ENCODE data around the gene PRRX2. TPM values are rescaled to one million over a fixed set of nuclear protein-coding genes. Genes with fewer than 3 reads are reported as not detected.
"Not testable (repeated sequence)": the region's sequence is repeated elsewhere in the genome, so short reads cannot be mapped to it uniquely, and the experiment has no call there.

PRRX2 gene
- total RNA-seq, 2 donors from 2014 or later, result 20.8 to 22.9 TPM

GRCh38 chr9:129740666-129741464 is 75.4 kb downstream of the PRRX2 start:
- intact Hi-C loops (cut with DNase I), result no loop called here
- DNase-seq (ENCODE audit: low spot score), result no peak

GRCh38 chr9:129745200-129745599 is 79.8 kb downstream of the PRRX2 start:
- DNase-seq (ENCODE audit: low spot score), result no peak
- intact Hi-C loops (cut with DNase I), result no loop called here

GRCh38 chr9:129746092-129746777 is 80.8 kb downstream of the PRRX2 start:
- intact Hi-C loops (cut with DNase I), result no loop called here
- DNase-seq (ENCODE audit: low spot score), result no peak

GRCh38 chr9:129748249-129748648 is 82.8 kb downstream of the PRRX2 start:
- DNase-seq (ENCODE audit: low spot score), result no peak
- intact Hi-C loops (cut with DNase I), result no loop called here

- intact Hi-C loops (cut with DNase I); DNase-seq (ENCODE audit: low spot score): not testable (repeated sequence)
Measured at GRCh38 chr9:129749052-129749451, 83.6 kb downstream of the PRRX2 start.

- DNase-seq (ENCODE audit: low spot score), result no peak
- intact Hi-C loops (cut with DNase I), result no loop called here
Measured at GRCh38 chr9:129749575-129749974, 84.1 kb downstream of the PRRX2 start.

GRCh38 chr9:129750013-129750638 is 84.7 kb downstream of the PRRX2 start:
- DNase-seq (ENCODE audit: low spot score), result no peak
- intact Hi-C loops (cut with DNase I), result no loop called here

DNA sequence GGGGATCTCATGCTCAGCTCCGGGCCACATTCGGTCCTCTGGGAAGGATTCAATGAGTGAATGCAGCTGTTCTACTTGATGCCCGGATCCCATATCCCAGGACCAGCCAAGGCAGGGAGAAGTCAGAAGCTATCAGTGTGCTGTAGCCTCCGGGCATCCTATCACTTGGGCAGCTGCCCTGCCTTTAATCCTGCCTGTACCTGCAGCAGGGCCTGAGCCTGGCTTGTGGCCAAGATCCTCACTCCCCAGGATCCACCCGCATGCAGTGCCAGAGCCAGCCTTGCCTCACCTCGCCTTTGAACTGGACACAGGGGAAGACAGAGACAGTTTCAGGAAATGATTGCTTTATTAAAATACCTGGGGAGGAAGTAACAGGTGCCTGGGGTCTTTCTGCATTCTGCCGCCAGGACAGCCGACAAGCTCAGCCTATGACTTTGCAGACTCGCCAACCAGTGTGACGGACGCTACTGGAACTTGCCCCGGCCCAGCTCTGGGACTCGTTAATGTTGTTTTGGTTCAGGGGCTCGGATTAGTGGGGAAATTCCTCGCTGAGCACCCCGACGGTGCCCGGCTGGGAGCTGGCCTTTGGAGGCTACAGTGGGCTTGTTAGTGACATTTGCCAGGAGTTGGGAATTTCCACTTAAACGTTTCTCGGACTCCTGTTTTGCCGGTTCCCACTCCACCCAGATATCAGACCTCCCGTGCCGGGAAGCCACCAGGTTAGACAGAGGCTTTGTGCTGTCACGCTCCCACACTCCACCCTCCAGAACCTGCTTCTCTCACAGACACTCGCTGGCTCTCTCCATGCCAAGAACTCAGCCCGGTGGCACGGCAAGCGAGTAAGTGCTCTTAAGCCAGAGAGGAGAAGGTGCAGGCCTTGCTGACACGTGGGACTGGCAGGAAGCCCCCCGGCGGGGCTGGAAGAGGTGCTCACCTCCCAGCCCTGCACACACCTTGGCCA is 86.7 kb downstream of the PRRX2 start:
- intact Hi-C loops (cut with DNase I), result no loop called here

GRCh38 chr9:129752900-129753729 is 87.7 kb downstream of the PRRX2 start, which contains the start of gene PTGES:
TSS of gene PTGES (minus strand) at chr9:129753042. CDS start at chr9:129753012, 30 bp downstream.
- intact Hi-C loops (cut with DNase I), result no loop called here
- DNase-seq (ENCODE audit: low spot score), result peak; percentile 89

More for the DNA sequence above, 86.7 kb downstream of the PRRX2 start:
- no peak for DNase-seq (ENCODE audit: low spot score)

DNA sequence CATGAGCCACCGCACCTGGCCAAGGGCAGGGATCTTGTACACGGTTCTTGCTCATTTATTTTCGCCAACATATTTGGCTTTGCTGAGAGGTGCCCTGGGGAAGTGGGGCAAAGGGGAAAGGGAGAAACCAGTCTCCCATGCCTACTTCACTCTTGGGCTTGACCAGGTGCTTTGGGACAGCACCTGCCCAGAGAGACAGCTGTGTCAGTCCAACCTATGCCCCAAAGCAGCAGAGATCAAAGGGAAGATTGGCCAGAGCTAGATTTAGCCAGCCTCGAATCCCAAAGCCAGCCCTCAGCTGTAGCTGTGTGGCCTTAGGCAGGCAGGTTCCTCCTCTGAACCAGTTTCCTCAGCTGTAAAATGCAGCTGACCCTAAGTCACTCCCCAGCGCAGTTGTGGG is 89.7 kb downstream of the PRRX2 start:
- no peak for DNase-seq (ENCODE audit: low spot score)
- intact Hi-C loops (cut with DNase I), result no loop called here

DNA sequence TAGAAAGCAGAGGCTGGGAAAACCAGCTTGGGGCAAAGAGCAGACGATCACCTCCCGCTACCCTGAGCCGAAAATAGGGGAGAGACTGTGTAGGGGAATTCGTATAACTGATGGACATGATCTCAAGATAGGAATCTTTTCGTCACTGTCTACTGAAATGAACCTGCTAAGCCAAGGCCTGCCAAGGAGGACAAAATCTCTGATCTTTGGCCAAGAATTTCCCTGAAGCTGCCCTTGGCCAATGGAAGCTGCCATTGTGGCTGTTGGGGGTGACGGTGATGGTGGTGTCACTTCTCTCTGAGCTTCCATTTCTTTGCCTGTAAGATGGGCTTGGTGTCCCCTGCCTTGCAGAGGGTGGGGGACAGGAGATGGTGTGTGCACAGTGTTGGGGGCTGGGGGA is 90.7 kb downstream of the PRRX2 start:
- intact Hi-C loops (cut with DNase I), result no loop called here
- DNase-seq (ENCODE audit: low spot score), result no peak

- intact Hi-C loops (cut with DNase I), result no loop called here
Measured at GRCh38 chr9:129757045-129757444, 91.6 kb downstream of the PRRX2 start.

GRCh38 chr9:129759319-129759718 is 93.9 kb downstream of the PRRX2 start:
- intact Hi-C loops (cut with DNase I), result no loop called here
- DNase-seq (ENCODE audit: low spot score), result no peak

More at GRCh38 chr9:129757045-129757444, 91.6 kb downstream of the PRRX2 start:
- no peak for DNase-seq (ENCODE audit: low spot score)

DNA sequence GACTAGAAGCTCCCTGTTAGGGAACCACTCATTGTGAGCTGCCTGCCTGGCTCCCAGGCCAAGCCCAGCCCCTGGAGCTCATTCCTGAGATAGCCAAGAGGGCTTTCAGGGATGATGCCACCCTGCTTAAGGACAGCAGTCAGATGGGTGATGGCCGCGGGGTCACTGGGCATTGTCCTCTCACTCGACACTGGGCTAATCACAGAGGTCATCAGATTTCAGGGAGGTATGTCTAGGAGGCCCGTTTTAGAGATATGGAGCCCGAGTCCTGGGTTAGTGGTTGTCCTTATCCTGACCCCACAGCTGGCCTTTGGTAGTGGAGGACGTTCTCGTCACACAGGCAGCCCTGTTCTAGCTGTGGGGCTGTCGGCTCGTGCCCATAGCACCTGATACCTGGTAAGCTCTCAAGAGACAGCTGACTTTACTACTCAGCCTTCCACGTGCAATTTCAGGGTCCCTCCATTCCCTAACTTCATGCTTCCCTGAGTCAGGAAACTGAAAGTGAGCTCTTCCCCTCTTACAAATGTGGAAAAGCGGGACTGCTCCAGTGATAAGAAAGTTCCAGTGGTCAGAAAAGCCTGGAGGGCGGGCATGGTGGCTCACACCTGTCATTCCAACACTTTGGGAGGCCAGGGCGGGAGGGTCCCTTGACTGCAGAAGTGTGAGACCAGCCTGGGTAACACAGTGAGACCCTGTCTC is 94.5 kb downstream of the PRRX2 start:
- DNase-seq (ENCODE audit: low spot score), result no peak
- intact Hi-C loops (cut with DNase I), result no loop called here

DNA sequence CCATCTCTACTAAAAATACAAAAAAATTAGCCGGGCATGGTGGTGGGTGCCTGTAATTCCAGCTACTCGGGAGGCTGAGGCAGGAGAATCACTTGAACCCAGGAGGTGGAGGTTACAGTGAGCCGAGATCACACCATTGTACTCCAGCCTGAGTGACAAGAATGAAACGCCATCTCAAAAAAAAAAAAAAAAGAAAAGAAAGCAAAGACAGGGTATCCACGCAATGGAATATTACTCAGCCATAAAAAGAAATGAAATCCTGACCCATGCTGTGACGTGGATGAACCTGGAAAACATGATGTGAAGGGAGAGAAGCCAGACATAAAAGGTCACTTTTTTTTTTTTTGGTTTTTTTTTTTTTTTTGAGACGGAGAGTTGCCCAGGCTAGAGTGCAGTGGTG is 95.3 kb downstream of the PRRX2 start:
- intact Hi-C loops (cut with DNase I); DNase-seq (ENCODE audit: low spot score): not testable (repeated sequence)

DNA sequence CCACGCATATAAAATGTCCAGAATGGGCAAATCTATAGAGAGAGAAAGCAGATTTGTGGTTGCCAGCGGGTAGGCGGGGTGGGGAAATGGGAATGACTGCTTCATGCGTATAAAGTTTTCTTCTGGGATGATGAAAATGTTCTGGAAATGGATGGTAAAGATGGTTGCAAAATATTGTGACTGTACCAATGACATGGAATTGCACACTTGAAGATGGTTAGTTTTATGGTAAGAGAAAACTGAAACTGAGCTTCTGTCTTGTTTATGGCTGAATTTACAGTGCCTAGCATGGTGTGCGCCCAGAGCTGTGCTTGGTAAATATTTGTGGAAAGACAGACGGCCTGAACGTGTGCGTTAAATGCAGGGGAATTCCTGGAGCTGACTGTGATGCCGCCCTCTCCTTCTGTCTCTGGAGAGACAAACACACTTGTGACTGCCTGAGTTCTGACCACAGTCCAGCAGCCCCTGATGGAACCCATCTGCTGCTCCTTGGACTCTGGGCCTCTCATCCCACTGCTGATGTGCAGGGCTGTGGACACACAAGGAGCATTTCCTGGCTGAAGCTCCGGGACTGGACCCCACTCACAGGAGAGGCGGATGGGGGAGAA is 96.0 kb downstream of the PRRX2 start:
- DNase-seq (ENCODE audit: low spot score), result no peak
- intact Hi-C loops (cut with DNase I), result no loop called here

GRCh38 chr9:129761901-129762369 is 96.5 kb downstream of the PRRX2 start:
- no peak for DNase-seq (ENCODE audit: low spot score)
- intact Hi-C loops (cut with DNase I), result no loop called here
